Measurements from ENCODE around the gene PKNOX1.
"Not testable (repeated sequence)": the region's sequence is repeated elsewhere in the genome, so short reads cannot be mapped to it uniquely, and the experiment has no call there.

PKNOX1 gene

DNA sequence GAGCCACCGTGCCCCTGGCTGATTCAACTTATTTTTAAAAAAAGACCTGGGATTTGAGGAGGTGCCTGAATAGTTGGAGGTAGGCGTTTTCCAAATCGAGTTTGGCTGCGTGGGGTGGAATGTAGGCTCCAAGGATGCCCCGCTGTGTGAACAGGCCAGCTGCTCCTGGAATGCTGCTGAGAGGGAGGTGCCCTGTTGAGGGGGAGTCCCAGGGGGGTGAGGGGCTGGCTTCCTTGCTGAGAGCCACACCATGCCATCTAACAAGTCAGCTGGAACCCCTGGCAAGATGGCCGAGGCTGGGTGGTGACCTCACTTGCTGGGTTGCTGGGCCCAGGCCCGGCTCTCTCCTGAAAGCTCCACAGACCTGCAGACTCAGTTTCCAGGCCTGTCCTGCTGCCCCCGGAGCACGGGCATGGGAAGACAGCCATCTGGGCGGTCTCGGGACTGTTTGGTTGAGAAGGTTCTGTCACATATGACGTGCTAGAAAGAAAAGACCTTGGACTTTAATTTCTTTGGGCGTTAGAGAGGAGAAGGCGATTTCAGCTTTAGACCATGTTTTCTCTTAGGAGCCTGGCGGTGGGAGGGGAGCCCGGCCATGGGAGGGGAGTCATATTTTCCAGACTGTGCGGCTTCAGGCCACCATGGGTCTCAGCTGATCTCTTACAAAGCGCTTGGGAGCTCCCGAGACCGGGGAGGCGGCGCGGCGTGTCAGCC lies 108.4 kb downstream of the PKNOX1 start:
- FAIRE-seq; DNase-seq (ENCODE audit: extremely low spot score, insufficient read length, low read depth): not testable (repeated sequence)

Measured in GM18507 (cell line).